ENCODE data around the gene CAMTA2.

DNA sequence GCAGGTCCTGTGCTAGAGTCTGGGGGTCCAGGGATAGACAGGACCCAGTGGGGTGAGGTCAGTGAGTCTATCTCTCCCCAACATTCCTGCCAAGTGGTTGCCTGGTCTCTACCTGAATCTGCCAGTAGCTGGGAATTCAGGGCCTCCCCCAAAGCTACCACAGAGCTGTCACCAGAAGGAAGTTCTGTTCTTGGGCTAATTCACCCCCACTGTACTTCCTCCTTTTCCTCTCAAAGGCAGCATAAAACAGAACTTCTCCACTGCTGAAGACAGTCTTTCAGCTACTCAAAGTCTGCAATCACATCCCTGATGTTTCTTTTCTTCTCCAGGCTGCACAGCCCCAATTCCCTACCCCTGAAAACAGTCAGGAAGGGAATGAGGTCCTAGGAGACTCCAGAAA lies 8.7 kb downstream of the CAMTA2 start:
- TF ChIP-seq, protein P1, sequence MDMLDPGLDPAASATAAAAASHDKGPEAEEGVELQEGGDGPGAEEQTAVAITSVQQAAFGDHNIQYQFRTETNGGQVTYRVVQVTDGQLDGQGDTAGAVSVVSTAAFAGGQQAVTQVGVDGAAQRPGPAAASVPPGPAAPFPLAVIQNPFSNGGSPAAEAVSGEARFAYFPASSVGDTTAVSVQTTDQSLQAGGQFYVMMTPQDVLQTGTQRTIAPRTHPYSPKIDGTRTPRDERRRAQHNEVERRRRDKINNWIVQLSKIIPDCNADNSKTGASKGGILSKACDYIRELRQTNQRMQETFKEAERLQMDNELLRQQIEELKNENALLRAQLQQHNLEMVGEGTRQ (CRISPR knock-in tag; IDR thresholded peaks at IDR 0.05) = no peak
- TF ChIP-seq NFYB (IDR thresholded peaks at IDR 0.05; ENCODE audit: extremely low read depth, insufficient read length) (no peak), NFE2L1 (tag; IDR thresholded peaks at IDR 0.05; ENCODE audit: borderline replicate concordance, low read depth) (no peak), TEAD4 (IDR thresholded peaks at IDR 0.05; ENCODE audit: low read length) (no peak), TEAD4 (CRISPR knock-in tag; IDR thresholded peaks at IDR 0.05; ENCODE audit: borderline replicate concordance) (no peak)
- TF ChIP-seq, protein P2, sequence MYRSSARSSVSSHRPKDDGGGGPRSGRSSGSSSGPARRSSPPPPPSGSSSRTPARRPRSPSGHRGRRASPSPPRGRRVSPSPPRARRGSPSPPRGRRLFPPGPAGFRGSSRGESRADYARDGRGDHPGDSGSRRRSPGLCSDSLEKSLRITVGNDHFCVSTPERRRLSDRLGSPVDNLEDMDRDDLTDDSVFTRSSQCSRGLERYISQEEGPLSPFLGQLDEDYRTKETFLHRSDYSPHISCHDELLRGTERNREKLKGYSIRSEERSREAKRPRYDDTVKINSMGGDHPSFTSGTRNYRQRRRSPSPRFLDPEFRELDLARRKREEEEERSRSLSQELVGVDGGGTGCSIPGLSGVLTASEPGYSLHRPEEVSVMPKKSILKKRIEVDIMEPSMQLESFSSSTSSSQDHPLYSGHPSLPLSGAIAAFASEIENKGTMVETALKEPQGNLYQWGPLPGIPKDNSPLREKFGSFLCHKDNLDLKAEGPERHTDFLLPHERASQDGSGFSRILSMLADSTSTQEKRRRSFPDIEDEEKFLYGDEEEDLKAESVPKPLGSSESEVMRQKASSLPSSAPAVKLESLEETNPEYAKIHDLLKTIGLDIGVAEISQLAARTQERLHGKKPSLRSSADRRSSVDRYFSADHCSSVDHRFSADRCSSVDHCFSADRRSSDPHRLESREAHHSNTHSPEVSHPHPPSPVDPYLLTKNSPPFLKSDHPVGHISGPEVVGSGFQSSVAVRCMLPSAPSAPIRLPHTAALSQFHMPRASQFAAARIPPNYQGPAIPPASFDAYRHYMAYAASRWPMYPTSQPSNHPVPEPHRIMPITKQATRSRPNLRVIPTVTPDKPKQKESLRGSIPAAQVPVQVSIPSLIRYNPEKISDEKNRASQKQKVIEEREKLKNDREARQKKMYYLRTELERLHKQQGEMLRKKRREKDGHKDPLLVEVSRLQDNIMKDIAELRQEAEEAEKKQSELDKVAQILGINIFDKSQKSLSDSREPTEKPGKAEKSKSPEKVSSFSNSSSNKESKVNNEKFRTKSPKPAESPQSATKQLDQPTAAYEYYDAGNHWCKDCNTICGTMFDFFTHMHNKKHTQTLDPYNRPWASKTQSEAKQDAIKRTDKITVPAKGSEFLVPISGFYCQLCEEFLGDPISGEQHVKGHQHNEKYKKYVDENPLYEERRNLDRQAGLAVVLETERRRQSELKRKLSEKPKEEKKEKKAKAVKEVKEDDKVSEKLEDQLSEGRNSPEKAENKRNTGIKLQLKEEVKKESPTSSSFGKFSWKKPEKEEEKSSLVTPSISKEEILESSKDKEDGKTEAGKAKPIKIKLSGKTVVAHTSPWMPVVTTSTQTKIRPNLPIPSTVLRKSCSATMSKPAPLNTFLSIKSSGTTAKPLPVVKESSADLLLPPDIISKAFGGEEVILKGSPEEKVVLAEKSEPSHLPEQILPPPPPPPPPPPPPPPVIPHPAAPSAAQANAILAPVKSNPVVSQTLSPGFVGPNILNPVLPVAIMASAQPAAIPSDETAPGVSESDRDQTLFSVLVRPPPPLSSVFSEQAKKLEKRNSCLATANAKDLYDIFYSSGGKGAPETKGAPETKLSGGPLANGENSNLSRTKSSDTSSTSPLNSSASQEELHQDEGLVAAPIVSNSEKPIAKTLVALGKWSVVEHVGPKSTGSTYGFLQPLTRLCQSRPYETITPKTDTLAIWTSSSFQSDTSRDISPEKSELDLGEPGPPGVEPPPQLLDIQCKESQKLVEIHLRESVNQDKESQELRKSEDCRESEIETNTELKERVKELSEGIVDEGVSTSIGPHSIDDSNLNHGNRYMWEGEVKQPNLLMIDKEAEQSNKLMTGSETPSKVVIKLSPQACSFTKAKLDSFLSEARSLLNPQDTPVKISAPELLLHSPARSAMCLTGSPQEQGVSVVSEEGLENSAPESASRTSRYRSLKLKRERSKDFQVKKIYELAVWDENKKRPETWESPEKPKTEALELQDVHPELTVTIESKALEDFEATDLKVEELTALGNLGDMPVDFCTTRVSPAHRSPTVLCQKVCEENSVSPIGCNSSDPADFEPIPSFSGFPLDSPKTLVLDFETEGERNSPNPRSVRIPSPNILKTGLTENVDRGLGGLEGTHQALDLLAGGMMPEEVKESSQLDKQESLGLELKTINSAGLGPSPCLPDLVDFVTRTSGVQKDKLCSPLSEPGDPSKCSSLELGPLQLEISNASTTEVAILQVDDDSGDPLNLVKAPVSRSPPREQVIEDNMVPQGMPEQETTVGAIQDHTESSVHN (IDR thresholded peaks at IDR 0.05; ENCODE audit: borderline replicate concordance in 1 of 2, low read depth in 1 of 2) = no peak
